NCI-H774 (cell line): ENCODE results near the gene CARS2.
A peak's percentile ranks its signal among the peaks of the same experiment; 100 is the strongest.
"Not testable (repeated sequence)": the region's sequence is repeated elsewhere in the genome, so short reads cannot be mapped to it uniquely, and the experiment has no call there.

Experiments
- DNase-seq: peaks from one replicate; lab custom pipeline; 2025; lab: John Stamatoyannopoulos, UW

Gene CARS2

GRCh38 chr13:110637275-110637674 is 68.6 kb downstream of the CARS2 start:
- DNase-seq: no peak

GRCh38 chr13:110636701-110637201 is 69.2 kb downstream of the CARS2 start:
- DNase-seq: no peak

- no peak for DNase-seq
These were observed 69.9 kb downstream of the CARS2 start for GRCh38 chr13:110636053-110636475.

GRCh38 chr13:110635405-110636002 is 70.4 kb downstream of the CARS2 start:
- DNase-seq: no peak

- no peak for DNase-seq
These were observed 71.4 kb downstream of the CARS2 start for GRCh38 chr13:110634558-110634957.

- DNase-seq: no peak
These were observed 72.1 kb downstream of the CARS2 start for GRCh38 chr13:110633776-110634175.

GRCh38 chr13:110632255-110632654 is 73.7 kb downstream of the CARS2 start:
- not testable (repeated sequence) for DNase-seq

- no peak for DNase-seq
These were observed 75.3 kb downstream of the CARS2 start for GRCh38 chr13:110630566-110631119.

GRCh38 chr13:110629735-110630134 is 76.2 kb downstream of the CARS2 start:
- no peak for DNase-seq

- DNase-seq: no peak
These were observed 76.8 kb downstream of the CARS2 start for GRCh38 chr13:110628952-110629701.

- no peak for DNase-seq
These were observed 77.5 kb downstream of the CARS2 start for GRCh38 chr13:110628477-110628793.

GRCh38 chr13:110627761-110628476 is 78.0 kb downstream of the CARS2 start:
- no peak for DNase-seq

- DNase-seq: no peak
These were observed 78.6 kb downstream of the CARS2 start for GRCh38 chr13:110627351-110627750.

- no peak for DNase-seq
These were observed 79.4 kb downstream of the CARS2 start for GRCh38 chr13:110626521-110626920.

GRCh38 chr13:110625771-110626321 is 80.1 kb downstream of the CARS2 start:
- DNase-seq: peak; percentile 38

- no peak for DNase-seq
These were observed 80.9 kb downstream of the CARS2 start for GRCh38 chr13:110624766-110625756.

- no peak for DNase-seq
These were observed 85.3 kb downstream of the CARS2 start for GRCh38 chr13:110620596-110620995.

- DNase-seq: no peak
These were observed 87.1 kb downstream of the CARS2 start for GRCh38 chr13:110618780-110619179.

GRCh38 chr13:110618167-110618566 is 87.7 kb downstream of the CARS2 start:
- no peak for DNase-seq

GRCh38 chr13:110617321-110618072 is 88.4 kb downstream of the CARS2 start:
- no peak for DNase-seq
